ENCODE data around the gene CREB3L1. TPM values are rescaled to one million over a fixed set of nuclear protein-coding genes. Genes with fewer than 3 reads are reported as not detected.
"Not testable (repeated sequence)": the region's sequence is repeated elsewhere in the genome, so short reads cannot be mapped to it uniquely, and the experiment has no call there.

CREB3L1 gene
- polyA plus RNA-seq, 3 donors = 12.8 to 18.0 (median 13.8) TPM

DNA sequence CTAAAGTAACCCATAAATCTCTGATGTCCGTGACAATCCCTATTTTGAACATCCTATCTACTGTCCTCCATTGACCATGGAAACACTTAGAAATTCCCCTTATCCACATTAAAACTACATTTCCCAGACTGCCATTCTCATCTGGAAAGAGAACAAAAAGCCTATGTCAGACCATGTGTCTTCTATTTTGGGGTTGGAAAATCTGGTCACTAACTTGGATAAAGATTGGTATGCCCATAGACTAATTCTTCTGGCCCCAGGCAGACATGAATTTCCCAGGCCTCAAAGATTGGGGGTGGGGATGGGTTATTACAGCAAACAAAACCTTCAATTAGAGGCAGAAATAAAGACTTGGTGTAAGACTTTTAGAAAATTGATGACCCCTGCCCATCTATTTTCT, 30.9 kb upstream of the CREB3L1 start:
- no peak for DNase-seq

DNA sequence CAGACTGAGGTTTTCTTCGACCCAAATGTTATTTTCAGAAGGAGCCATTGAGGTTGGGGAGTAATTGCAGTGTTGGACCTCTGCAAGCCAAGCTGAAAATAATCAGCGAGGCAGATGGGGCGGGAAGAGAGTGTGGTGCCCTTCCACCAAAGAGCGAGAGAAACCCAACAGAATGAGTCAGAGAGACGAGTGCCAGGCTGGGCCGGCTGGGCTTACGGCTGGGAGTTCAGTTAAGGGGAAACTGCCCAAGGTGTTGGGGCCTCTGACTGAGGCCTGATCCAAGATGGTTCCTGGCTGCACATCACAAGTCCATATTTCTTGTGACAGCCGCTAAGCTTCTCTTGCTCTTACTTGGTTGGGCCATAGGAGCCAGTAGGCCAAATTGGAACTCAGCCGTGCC, 30.4 kb upstream of the CREB3L1 start:
- DNase-seq = no peak

DNA sequence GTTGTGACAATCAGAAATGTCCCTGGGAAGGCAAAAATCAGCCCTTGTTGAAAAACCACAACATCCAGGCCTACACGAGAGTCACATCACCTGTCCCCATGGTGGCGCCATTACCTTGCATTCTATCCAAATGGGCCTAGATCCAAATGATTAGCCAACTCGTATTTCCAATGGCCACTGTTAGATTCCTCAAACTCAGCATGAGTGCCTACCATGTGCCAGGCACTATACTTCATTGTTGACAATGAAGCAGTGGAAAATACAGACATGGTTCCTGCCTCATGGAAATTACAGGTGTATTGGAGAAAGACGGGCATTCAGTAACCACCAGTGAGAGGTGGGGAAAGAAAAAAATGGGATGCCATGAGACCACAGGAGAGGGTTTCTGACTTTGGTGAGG, 29.8 kb upstream of the CREB3L1 start:
- peak; percentile 47 for DNase-seq

DNA sequence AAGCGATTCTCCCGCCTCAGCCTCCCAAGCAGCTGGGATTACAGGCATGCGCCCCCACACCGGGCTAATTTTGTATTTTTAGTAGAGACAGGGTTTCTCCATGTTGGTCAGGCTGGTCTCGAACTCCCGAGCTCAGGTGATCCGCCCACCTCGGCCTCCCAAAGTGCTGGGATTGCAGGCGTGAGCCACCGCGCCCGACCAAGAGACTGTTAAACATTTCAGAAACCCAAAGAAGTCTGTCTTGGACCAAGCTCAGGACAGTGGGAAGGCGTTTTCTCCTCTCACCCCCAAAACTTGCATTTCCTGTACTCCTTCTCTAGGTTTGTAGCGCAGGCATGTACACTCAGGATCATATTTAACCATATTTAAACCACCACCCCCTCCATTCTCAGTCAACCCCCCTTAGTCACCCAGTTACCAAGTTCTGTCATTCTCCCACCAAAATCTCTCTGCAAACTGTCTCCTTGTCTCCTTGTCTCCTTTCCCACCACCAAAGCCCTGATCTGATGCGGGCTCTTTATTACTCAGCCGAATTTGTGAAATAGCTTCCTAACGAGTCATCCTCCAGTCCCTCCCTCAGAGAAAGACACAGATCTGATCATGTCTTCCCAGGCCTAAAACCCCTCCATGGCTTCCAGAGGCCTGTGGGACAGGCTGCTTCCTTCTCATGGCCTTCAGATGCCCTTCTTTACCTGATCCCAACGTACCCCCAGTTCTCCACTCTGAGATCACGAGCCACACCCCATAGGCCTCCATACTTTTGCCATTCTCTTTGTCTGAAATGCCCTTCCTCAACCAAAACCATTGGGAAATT, 29.0 kb upstream of the CREB3L1 start:
- no peak for DNase-seq

DNA sequence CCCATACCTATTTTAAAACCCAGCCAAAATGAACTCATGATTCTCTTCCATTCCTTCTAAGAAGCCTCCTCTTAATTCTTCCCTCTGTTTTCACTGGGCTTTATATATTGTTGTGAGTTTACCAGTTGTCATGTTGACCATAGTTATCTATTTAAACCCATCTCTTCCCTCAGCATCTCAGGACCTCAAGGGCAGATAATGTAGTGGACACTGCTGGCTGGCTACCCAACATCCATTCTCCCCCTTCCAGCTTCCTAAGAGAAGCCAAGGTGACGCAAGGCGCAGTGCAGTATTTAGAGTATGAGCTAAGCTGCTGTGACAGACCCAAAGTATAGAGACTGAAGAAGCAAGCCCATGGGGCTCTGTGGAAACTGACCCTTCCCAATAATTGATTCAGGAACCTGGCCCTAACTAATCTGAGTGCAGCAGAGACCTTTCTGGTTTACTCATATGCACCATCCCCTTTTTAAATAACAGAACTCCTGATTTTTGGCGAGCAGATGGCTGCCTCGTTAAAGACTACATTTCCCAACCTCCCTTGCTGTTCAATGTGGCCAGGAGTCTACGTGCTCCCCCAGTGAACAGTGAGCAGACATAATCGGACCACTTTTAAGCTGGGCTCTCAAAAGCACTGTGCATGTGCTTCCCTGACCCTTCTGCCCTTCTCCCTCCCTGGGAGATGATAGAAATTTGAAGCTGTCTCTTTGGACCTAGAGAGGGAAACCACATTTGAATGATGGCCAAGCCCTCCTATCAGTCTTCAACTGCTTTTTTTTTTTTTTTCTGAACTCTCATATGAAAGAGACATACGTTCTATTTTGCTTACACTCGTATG, 28.1 kb upstream of the CREB3L1 start:
- DNase-seq = no peak

DNA sequence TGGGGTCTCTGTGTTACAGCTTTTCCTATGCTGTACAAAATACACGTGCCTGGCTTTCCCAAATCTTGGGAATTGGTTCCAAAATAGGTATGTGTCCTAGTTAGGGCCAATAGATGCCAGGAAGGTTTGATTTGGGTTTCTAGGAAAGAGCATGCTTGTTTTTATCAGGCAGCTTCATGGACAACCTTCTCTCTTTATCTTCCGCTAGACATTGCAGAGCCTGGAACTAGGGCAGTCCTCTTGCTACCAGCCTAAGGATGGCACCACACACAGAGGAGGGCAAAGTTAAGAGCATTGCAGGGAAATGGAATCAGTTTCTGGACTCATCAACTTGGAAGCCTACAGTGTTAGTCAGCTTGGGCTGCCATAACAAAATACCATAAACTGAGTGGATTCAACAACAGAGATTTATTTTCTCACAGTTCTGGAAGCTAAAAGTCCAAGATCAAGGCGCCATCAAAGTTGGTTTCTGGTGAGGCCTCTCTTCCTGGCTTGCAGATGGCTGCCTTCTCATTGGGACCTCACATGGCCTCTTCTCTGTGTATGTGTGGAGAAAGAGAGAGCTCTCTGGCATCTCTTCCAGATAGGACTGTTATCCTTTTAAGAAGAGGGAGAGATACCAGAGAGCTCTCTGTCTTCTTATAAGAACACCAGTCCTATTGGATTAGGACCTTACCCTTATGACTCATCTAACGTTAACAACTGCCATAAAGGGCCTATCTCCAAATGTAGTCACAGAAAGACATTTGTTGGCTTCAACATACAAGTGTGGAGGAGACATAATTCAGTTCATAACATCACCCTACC, 27.3 kb upstream of the CREB3L1 start:
- DNase-seq = no peak

DNA sequence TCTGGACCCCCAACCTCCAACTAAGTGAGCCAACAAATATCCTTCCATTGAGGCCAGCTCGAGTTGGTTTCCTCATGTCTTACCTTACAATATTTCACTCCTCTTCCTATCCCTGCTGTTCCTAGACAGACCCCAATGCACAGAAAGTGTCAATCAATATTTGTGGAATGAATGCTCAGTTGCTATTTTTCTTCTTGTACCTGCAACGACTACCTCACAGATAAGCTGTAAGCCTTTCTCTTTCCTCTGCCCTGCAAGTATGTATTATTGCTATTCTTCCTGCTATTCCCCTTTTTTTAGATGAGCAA, 26.8 kb upstream of the CREB3L1 start:
- no peak for DNase-seq

DNA sequence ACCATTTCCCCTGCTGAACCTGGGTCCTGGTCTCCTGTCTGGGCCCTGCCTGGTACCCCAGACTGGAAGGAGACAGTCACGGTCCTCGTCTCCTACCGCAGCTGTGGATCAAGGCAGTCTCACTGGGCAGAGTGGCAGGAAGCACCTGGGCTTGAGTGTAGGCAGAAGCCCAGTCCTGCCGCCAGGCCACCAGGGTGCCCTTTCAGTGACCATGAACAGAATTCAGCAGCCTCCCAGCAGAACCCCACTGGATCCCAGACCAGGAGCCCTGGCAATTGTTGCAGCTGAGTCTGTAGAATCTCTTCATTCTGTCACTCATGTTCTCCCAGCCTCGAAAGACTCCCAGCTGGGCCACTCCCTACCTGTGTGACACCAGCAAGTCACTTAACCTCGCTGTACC, 25.5 kb upstream of the CREB3L1 start:
- no peak for DNase-seq

DNA sequence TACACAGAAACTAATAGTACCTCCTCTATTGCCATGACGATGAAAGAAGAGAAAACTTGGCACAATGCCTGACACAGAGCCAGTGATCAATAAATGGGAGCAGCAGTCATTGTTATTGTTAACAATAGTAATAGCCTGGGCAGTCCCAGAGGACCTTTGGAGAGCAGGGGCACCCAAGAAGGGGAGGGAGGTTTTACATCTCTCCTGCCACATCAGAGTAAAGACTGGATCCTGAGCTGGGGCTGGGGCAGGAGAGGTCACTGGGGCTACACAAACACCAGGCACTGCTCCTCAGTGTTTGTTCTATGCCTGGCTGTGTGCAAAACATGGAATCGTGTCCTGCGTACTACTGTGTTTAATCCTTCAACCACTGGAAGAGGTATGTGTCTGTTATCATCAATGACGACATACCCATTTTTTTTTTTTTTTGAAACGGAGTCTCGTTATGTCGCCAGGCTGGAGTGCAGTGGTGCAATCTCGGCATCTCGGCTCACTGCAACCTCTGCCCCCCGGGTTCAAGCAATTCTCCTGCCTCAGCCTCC, 25.0 kb upstream of the CREB3L1 start:
- no peak for DNase-seq

DNA sequence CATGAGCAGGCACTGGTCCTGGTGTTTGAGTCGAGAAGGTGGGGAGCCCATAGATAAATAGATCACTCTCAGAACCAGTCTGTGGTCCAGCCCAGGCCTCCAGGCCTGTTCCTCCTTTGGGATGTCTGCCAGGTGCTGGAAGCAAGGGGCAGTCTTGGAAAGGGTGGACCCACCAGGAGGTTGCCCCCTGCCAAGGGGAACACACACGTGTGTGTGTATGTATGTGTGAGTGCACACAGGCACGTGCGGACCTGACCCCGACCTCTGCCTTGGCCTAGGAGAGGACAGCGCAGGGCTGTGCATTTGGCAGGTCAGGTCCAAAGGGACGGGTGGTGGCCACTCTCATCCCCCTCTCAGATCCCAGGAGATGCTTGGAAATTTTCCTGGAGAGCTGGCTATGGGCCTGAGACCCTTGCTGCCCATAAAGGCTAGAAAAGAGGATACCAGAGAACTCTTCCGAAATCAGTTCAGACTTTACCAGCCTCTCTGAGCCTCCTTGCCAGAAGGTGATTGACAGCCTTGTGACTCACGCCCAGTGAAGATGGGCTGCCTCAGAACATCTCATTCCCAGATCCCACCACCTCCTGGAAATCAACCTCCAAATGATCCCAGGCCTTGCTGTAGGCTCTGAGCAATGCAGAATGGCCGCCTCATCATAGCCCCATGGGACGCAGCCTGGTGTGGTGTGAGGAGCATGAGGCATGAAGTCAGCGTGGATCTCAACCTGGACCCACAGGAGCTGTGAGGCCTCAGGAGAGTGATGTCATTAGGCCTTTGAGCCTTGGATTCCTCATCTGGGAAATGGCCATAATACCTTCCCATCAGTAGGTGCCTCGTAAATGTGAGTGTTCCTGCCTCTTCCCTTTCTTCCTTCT, 24.0 kb upstream of the CREB3L1 start:
- no peak for DNase-seq

DNA sequence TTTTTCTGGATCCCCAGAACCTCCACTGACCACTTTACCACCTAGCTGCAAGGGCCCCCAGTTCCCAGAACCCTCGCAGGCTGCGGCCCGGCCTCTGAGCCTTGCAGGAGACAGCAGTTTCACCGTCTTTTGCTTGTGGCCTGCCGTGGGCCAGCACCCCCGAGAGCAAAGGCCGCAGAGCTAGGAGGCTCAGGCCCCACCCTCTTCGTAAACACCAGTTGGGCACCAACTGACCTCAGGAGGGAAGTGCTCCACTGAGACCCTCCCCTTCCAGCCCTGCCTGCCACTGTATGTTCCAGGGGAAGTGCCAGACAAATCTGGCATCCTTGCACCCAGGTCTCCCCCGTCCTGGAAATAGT, 23.4 kb upstream of the CREB3L1 start:
- DNase-seq = no peak

DNA sequence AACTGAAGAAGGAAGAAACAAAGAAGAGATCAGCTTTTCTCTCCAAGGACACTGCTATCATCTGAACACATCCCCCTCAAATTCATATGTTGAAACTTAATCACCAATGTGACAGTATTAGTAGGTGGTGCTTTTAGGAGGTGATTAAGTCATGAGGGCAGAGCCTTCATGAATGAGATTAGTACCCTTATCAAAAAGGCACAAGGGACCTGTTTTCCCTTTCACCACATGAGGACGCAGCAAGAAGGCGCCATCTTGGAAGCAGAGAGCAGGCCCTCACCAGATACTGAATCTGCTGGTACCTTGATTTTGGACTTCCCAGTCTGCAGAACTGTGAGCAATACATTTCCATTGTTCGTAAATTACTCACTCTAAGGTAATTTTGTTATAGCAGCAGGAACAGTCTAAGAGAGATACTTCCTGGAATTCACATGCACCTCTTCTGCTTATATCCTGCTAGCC, 20.9 kb upstream of the CREB3L1 start:
- DNase-seq = no peak

DNA sequence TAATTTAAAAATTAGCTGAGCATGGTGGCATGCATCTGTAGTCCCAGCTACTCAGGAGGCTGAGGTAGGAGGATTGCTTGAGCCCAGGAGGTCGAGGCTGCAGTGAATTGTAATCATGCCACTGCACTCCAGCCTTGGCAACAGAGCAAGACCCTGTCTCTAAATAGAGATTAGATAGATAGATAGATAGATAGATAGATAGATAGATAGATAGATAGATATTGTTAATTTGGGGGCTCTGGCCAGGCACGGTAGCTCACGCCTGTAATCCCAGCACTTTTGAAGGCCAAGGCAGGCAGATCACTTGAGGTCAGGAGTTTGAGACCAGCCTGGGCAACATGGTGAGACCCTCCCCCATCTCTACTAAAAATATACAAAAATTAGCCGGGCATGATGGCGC, 18.1 kb upstream of the CREB3L1 start:
- DNase-seq = not testable (repeated sequence)

DNA sequence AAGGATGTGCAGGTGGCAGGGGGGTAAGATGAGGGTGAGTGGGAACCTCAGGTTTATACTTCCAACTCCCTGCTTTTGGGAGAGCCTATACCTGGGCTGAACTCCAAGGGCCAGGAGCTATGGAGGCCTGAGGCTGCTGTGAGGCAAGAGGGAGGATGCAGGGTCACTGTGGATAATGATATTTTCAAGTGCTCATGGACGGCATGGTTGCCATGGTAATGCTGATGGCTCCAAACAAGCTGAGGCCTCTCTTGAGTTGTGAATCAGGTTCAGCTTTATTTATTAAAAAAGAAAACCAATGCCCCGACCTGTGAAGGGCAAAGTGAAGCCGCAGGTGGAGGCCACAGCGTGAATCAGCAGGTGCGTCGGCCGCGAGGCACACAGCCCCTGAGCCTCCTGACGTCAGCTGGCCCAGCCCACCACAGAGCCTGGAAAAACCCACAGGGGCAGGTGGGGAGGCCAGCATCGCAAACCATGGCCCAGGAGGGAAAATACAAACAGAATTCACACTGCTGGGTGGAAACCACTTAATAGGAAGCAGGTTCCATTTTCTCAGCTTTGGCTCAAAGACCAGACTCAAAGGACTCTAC, 17.4 kb upstream of the CREB3L1 start:
- no peak for DNase-seq

DNA sequence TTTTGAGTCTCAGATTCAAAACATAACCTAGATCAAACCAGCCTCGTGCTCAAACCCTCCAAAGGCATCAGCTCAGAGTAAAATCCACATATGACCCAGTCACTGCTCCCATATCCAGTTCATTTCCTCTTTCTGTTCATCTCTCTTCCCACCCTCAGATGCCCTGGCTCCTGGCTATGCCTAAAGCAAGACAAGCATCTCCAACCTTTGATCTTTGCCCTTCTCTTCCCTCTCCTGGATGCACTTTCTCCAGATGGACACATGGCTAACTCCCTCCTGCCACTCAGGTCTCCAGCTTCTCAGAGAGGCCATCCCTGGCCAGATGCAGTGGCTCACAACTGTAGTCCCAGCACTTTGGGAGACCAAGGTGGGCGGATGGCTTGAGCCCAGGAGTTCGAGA, 14.3 kb upstream of the CREB3L1 start:
- no peak for DNase-seq

DNA sequence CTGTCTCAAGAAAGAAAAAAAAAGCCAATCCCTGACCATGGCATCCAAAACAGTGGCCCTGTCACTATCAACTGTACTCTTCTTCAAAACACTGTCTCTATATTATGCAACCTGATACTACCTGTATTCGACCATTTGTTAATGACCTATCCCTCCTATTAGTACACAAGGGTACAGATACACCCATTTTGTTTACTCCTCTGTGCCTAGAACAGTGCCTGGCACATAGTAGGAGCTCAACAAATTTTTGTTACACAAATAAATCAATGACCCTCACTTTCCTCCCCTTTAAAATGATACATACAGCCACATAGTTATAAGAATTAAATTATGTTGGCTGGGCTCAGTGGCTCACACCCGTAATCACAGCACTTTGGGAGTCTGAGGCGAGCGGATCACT, 13.4 kb upstream of the CREB3L1 start:
- no peak for DNase-seq

DNA sequence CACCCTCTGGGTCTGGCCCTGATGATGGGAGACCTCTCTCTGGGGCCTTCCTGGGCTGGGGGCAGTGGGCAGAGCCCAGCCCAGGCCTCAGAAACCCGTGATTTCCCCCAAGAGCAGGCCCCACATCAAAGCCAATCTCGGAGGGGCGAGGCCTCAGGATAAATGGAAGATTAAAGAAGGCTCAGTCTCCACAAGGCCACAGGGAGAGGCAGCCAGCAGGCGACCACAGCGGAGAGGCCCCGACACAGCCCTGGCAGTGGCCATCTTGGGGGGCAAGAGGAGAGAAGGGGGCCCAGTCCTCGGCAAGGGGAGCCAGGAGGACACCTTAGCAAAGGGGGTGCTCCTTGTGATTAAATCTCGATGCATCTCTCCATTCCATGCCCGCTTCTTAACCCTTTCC, 12.5 kb upstream of the CREB3L1 start:
- DNase-seq = no peak

DNA sequence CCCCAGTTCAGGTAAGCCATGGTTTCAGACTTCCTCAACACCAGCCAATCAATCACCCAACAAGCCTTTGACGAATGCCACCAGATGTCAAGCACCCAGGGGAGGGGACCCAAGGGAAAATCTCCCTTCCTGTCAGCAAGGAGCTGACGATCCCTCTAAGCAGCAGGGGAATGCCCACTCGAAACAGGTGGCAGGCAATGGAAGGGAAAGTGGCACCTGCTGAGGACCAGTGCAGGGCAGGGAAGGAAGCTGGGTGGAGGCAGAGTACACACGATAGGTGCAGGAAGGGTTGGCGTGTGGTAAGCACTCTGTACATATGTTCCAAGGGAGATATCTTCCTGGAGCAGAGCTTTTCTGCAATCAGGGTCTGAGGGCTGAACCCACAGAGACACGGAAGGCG, 11.7 kb upstream of the CREB3L1 start:
- DNase-seq = no peak

DNA sequence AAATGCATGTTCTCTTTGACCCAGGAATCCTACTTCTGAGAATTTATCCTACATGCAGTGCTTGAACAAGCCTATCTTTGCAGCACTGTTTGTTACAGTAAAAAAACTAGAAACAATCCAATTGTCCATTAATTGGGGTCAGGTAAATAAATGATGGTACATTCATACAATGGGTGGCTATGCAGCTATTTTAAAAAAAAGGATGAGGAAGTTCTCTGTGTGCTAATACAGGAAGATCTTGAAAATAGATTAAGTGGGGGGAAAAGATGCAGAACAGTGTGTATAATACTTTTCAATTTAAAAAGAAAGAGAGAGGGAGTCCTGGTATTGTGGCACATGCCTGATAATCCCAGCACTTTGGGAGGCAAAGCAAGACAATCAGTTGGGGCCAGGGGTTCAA, 9.5 kb upstream of the CREB3L1 start:
- no peak for DNase-seq

DNA sequence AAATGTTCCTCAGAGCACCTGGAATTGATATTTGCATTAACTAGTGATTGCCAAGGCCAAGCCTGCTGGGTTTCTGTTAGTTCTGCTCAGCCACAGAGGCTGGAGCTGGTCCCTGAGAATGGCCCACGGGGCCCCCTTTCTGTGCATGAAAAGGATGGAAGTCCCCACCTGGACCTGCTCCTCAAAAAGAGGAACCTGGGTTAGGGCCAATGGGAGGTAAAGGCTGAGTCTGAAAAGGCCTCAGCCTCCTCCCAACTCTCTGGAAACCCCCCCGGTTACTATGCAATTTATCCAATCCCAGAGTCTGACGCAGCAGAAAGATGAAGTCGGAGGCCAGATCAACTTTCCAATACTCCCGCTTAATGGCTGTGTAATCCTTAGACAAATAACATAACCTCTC, 6.8 kb upstream of the CREB3L1 start:
- no peak for DNase-seq

DNA sequence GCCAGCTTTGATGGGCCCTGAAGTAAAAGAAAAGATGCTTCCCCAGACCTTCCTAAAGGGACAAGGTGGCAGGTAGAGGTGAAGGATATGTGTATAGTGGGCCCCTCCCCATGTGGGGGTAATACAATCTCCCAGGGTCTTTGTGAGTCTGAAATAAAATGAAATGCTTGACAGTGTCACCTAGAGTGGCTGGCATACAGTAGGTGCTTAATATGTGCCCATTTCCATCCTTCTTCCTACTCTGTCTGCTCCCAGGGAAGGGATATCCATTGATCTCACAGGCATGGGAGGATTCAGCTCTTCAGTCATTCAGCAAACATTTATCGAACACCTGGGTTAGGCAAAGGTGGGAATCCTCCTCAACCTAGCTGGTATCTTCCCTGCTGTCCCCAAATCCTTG, 6.1 kb upstream of the CREB3L1 start:
- DNase-seq = no peak
